MCF 10A (cell line): Measurements from ENCODE around the gene DNMT1. TPM values are rescaled to one million over a fixed set of nuclear protein-coding genes. Genes with fewer than 3 reads are reported as not detected.

ENCODE experiments used
- BruUV-seq: library from RNA; stranded (reverse); fragments of 400-500 nt; replicated peaks from 2 replicates; lab custom pipeline; 2021; lab: Mats Ljungman, UMichigan
- CTCF ChIA-PET: fragments of 300-600 bp; sonication (Branson Sonifier 250); formaldehyde crosslinking; extraction: SDS; loops from one replicate; lab custom pipeline; 2021; ENCODE audit warnings: antibody characterized with exemption, inconsistent platforms; lab: Yijun Ruan, JAX
- POLR2A ChIA-PET: fragments of 300-600, 350-650 bp; sonication (Branson Sonifier 250); formaldehyde crosslinking; extraction: SDS; loops from one replicate; lab custom pipeline; 2020; ENCODE audit warnings: antibody characterized with exemption, inconsistent platforms; lab: Yijun Ruan, JAX
- DNase-seq: peaks from one replicate; pipeline ENCODE4 v3.0.0-alpha.2; 2018; ENCODE audit not compliant: unreplicated experiment
- H3K27ac Mint-ChIP-seq: one replicate; pipeline ENCODE4 v1.8.0; 2022; ENCODE audit warnings: mild to moderate bottlenecking, low read depth, mixed read lengths; ENCODE audit not compliant: unreplicated experiment
- H3K27me3 Mint-ChIP-seq: one replicate; pipeline ENCODE4 v1.8.0; 2022; ENCODE audit warnings: mixed read lengths; ENCODE audit not compliant: insufficient read depth, unreplicated experiment
- H3K36me3 Mint-ChIP-seq: one replicate; pipeline ENCODE4 v1.8.0; 2022; ENCODE audit warnings: mild to moderate bottlenecking, moderate library complexity, mixed read lengths; ENCODE audit not compliant: insufficient read depth, unreplicated experiment
- H3K4me1 Mint-ChIP-seq: one replicate; pipeline ENCODE4 v1.8.0; 2022; ENCODE audit warnings: mixed read lengths; ENCODE audit not compliant: insufficient read depth, unreplicated experiment
- H3K4me3 Mint-ChIP-seq: one replicate; pipeline ENCODE4 v1.8.0; 2022; ENCODE audit warnings: mild to moderate bottlenecking, moderate library complexity, mixed read lengths; ENCODE audit not compliant: unreplicated experiment
- H3K9me3 Mint-ChIP-seq: one replicate; pipeline ENCODE4 v1.8.0; 2022; ENCODE audit warnings: mixed read lengths; ENCODE audit not compliant: unreplicated experiment
- intact Hi-C: fragments of 100-400 bp; cut with micrococcal nuclease; formaldehyde crosslinking; loops from 2 replicates; pipeline ENCODE4 v1.14.1; 2022
- total RNA-seq: library from RNA; stranded (reverse); gene quantifications from 2 replicates; pipeline ENCODE4 v1.2.3, GENCODE V29; 2022
- TF ChIP-seq, protein P1 (sequence below): fragments of 200-600 bp; IDR thresholded peaks from one replicate; pipeline ENCODE4 v1.8.0; 2022; ENCODE audit warnings: antibody characterized with exemption, mild to moderate bottlenecking; ENCODE audit not compliant: unreplicated experiment

The DNMT1 gene
- total RNA-seq, 1 experiment from 2014 or later, result 76.4 TPM

- POLR2A ChIA-PET, result interaction anchor here (0.6 to 1.1 kb wide), 2 partner anchors 11 to 17 kb away, joined by 3 to 4 read pairs; no protein-coding TSS in a partner anchor
- H3K4me1 Mint-ChIP-seq, result no peaks in the 10 kb centered on the region
- intact Hi-C loops, result no loop called here
- no peaks in the 10 kb centered on the region for H3K9me3 Mint-ChIP-seq
- DNase-seq, result no peak
- H3K4me3 Mint-ChIP-seq, result no peak overlapping the region
- TF ChIP-seq, protein P1, sequence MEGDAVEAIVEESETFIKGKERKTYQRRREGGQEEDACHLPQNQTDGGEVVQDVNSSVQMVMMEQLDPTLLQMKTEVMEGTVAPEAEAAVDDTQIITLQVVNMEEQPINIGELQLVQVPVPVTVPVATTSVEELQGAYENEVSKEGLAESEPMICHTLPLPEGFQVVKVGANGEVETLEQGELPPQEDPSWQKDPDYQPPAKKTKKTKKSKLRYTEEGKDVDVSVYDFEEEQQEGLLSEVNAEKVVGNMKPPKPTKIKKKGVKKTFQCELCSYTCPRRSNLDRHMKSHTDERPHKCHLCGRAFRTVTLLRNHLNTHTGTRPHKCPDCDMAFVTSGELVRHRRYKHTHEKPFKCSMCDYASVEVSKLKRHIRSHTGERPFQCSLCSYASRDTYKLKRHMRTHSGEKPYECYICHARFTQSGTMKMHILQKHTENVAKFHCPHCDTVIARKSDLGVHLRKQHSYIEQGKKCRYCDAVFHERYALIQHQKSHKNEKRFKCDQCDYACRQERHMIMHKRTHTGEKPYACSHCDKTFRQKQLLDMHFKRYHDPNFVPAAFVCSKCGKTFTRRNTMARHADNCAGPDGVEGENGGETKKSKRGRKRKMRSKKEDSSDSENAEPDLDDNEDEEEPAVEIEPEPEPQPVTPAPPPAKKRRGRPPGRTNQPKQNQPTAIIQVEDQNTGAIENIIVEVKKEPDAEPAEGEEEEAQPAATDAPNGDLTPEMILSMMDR, result no peak
- peaks cover 43% of the 10 kb centered on the region for H3K36me3 Mint-ChIP-seq
- BruUV-seq, result no TSS peak
- H3K27me3 Mint-ChIP-seq, result no peaks in the 10 kb centered on the region
- CTCF ChIA-PET, result interaction anchor here (0.6 to 0.7 kb wide), 2 partner anchors 137 to 567 kb away, joined by 3 read pairs; no protein-coding TSS in a partner anchor
- H3K27ac Mint-ChIP-seq, result no peak overlapping the region
Measured at GRCh38 chr19:10132905-10133304, 61.8 kb downstream of the DNMT1 start.

DNA sequence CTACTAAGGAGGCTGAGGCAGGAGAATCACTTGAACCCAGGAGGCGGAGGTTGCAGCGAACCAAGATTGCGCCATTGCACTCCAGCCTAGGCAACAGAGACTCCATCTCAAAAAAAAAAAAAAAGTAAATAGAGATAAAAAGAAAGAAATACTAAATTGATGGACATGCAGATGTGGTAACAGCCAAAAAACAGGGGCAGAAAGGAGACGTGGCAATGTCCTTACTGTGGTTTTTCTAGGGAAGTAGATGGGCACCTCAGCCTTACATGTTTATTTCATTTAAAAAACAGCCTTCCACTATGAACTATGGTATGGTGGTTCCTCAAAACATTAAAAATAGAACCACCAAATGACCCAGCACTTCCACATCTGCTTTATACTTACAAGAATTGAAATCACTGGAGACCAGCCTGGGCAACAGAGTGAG is 68.5 kb downstream of the DNMT1 start:
- Mint-ChIP-seq H3K9me3 (no peaks in the 10 kb centered on the region), H3K27me3 (no peaks in the 10 kb centered on the region), H3K4me3 (no peak overlapping the region), H3K27ac (no peak overlapping the region), H3K4me1 (no peaks in the 10 kb centered on the region), H3K36me3 (peaks cover 9% of the 10 kb centered on the region)
- TF ChIP-seq, protein P1, result no peak
- no TSS peak for BruUV-seq
- POLR2A ChIA-PET, result no interaction called here
- CTCF ChIA-PET, result interaction anchor here (0.9 kb wide), 1 partner anchor 124 kb away, joined by 3 read pairs; no protein-coding TSS in a partner anchor
- intact Hi-C loops, result no loop called here
- no peak for DNase-seq

GRCh38 chr19:10124429-10124828 is 70.3 kb downstream of the DNMT1 start:
- no peaks in the 10 kb centered on the region for H3K36me3 Mint-ChIP-seq
- no peak for DNase-seq
- H3K27ac Mint-ChIP-seq, result no peak overlapping the region
- BruUV-seq, result no TSS peak
- intact Hi-C loops, result no loop called here
- peaks cover 6% of the 10 kb centered on the region for H3K4me1 Mint-ChIP-seq
- no peak overlapping the region for H3K4me3 Mint-ChIP-seq
- no peaks in the 10 kb centered on the region for H3K27me3 Mint-ChIP-seq
- CTCF ChIA-PET, result interaction anchor here (0.6 to 1.0 kb wide), 2 partner anchors 193 to 1471 kb away, joined by 3 to 4 read pairs; no protein-coding TSS in a partner anchor
- TF ChIP-seq, protein P1, result no peak
- no peaks in the 10 kb centered on the region for H3K9me3 Mint-ChIP-seq
- POLR2A ChIA-PET, result interaction anchor here (0.6 kb wide), 1 partner anchor 1022 kb away, joined by 3 read pairs; no protein-coding TSS in a partner anchor

DNA sequence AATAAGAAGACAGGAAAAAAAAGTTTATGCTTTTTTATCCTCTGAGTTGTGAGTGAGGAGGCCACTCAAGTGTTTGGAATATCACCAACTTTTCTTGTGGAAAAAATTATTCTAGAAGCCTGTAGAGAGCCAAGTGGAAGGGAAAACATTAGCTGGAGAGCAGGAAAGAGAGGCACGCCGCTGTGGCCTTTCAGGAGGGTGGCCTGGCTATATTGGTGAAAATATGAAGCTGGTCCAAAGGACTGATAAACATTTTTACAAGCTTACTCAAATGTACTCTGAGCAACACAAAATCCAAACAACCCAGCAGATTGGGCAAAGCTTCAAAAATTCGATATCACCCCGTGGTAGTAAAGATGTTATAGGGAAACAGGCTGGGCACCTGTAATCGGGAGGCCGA is 72.7 kb downstream of the DNMT1 start:
- DNase-seq, result no peak
- peak overlapping the region; percentile 33 for H3K27ac Mint-ChIP-seq
- H3K9me3 Mint-ChIP-seq, result no peaks in the 10 kb centered on the region
- no peak overlapping the region for H3K4me3 Mint-ChIP-seq
- no TSS peak for BruUV-seq
- TF ChIP-seq, protein P1, result no peak
- no peaks in the 10 kb centered on the region for H3K27me3 Mint-ChIP-seq
- ChIA-PET CTCF (interaction anchor here (0.6 to 1.4 kb wide), 3 partner anchors 70 to 280 kb away, joined by 3 to 5 read pairs (median 4); no protein-coding TSS in a partner anchor), POLR2A (interaction anchor here (0.7 to 1.2 kb wide), 2 partner anchors 11 to 16 kb away, joined by 4 read pairs; partner anchors contain the start of gene PPAN)
- peaks cover 19% of the 10 kb centered on the region for H3K36me3 Mint-ChIP-seq
- intact Hi-C loops, result no loop called here
- peaks cover 6% of the 10 kb centered on the region for H3K4me1 Mint-ChIP-seq
